HCT116 (cell line): ENCODE measurements around the gene DIPK1A. TPM values are rescaled to one million over a fixed set of nuclear protein-coding genes. Genes with fewer than 3 reads are reported as not detected.

Source experiments
- ATAC-seq: fragments of 200-7000 bp; cut with Tn5 transposase; 2 replicates; pipeline ENCODE4 v1.9.1; 2020; ENCODE audit warnings: mild to moderate bottlenecking, moderate library complexity
- BruUV-seq: library from RNA; stranded (reverse); fragments of 400-500 nt; replicated peaks from 2 replicates; lab custom pipeline; 2021; lab: Mats Ljungman, UMichigan
- CTCF ChIA-PET: fragments of 300-600 bp; sonication (Branson Sonifier 250); formaldehyde crosslinking; loops from one replicate; lab custom pipeline; 2021; ENCODE audit warnings: antibody characterized with exemption; lab: Charles Lee
- POLR2A ChIA-PET: fragments of 300-600, 350-600 bp; sonication (Branson Sonifier 250); formaldehyde crosslinking; loops from one replicate; lab custom pipeline; 2021; ENCODE audit warnings: antibody characterized with exemption; lab: Charles Lee
- RAD21 ChIA-PET, 2 experiments: fragments of 300-600 bp; sonication (Branson Sonifier 250); formaldehyde crosslinking; loops; one replicate each; lab custom pipeline; 2023; ENCODE audit warnings: low total read pairs in 2 of 2; ENCODE audit not compliant: uncharacterized antibody in 2 of 2, unreplicated experiment in 2 of 2, low non-redundant PET in 1 of 2; lab: Charles Lee
- DNase-seq: peaks from one replicate; pipeline ENCODE4 v3.0.0-alpha.2; 2010; ENCODE audit warnings: low read depth, low spot score
- H2AFZ ChIP-seq: fragments of 200-600 bp; shearing (Covaris generic), sonication (generic); 2 replicates; pipeline ENCODE4 v1.6.1; 2017; ENCODE audit warnings: low read depth, mixed run types, mixed read lengths, antibody characterized with exemption, low read length; ENCODE audit not compliant: poor library complexity, severe bottlenecking
- H3K27ac ChIP-seq: 2 replicates; pipeline ENCODE4 v1.5.1; 2012; ENCODE audit warnings: low read depth, low read length
- H3K27me3 ChIP-seq: fragments of 200-600 bp; sonication (generic); 2 replicates; pipeline ENCODE4 v1.6.1; 2016; ENCODE audit warnings: mixed run types, low read length, mixed read lengths; ENCODE audit not compliant: insufficient read depth
- H3K36me3 ChIP-seq, 2 experiments: fragments of 200-500 bp in 1 of 2; fragments of 200-600 bp in 1 of 2; sonication (Bioruptor generic) in 1 of 2; sonication (generic) in 1 of 2; 2 replicates each; pipeline versions ENCODE4 v1.5.1 to v1.6.1; 2014 to 2016; ENCODE audit warnings: low read length in 2 of 2, inconsistent platforms in 1 of 2, mixed read lengths in 1 of 2, mixed run types in 1 of 2; ENCODE audit not compliant: insufficient read depth in 2 of 2, control insufficient read depth in 1 of 2
- H3K4me1 ChIP-seq, 2 experiments: fragments of 200-600 bp in 1 of 2; sonication (generic) in 1 of 2; 2 replicates each; pipeline versions ENCODE4 v1.5.1 to v1.6.1; 2012 to 2017; ENCODE audit warnings: low read length in 2 of 2, inconsistent platforms in 1 of 2, mild to moderate bottlenecking in 1 of 2, mixed read lengths in 1 of 2, mixed run types in 1 of 2, moderate library complexity in 1 of 2; ENCODE audit not compliant: insufficient read depth in 2 of 2, control insufficient read depth in 1 of 2
- H3K4me2 ChIP-seq: fragments of 200-600 bp; sonication (generic); 2 replicates; pipeline ENCODE4 v1.6.1; 2017; ENCODE audit warnings: mixed run types, low read length, mixed read lengths
- H3K4me3 ChIP-seq, 2 experiments: fragments of 200-600 bp in 1 of 2; sonication (generic) in 1 of 2; replicated peaks in 1 of 2; 2 replicates each; pipeline ENCODE4 v1.5.1; 2011 to 2016; ENCODE audit warnings: low read length in 2 of 2, control low read depth in 1 of 2, low read depth in 1 of 2, mild to moderate bottlenecking in 1 of 2, mixed read lengths in 1 of 2, mixed run types in 1 of 2
- H3K79me2 ChIP-seq: fragments of 200-600 bp; sonication (generic); 2 replicates; pipeline ENCODE4 v1.6.1; 2017; ENCODE audit warnings: mild to moderate bottlenecking, mixed run types, low read length, moderate library complexity, mixed read lengths; ENCODE audit not compliant: insufficient read depth
- H3K9ac ChIP-seq: fragments of 200-600 bp; sonication (generic); 2 replicates; pipeline ENCODE4 v1.6.1; 2016; ENCODE audit warnings: low read length, mixed read lengths
- H3K9me2 ChIP-seq: fragments of 200-600 bp; sonication (generic), shearing (Covaris generic); 2 replicates; pipeline ENCODE4 v1.6.1; 2017; ENCODE audit warnings: mixed run types, mild to moderate bottlenecking, moderate library complexity; ENCODE audit not compliant: insufficient read depth
- H3K9me3 ChIP-seq, 2 experiments: fragments of 200-500 bp in 1 of 2; fragments of 200-600 bp in 1 of 2; sonication (Bioruptor generic) in 1 of 2; sonication (generic) in 1 of 2; 2 replicates each; pipeline ENCODE4 v1.6.1; 2014 to 2017; ENCODE audit warnings: low read length in 2 of 2, mixed read lengths in 2 of 2, inconsistent platforms in 1 of 2, low read depth in 1 of 2, mild to moderate bottlenecking in 1 of 2, mixed run types in 1 of 2, moderate library complexity in 1 of 2; ENCODE audit not compliant: control insufficient read depth in 1 of 2, insufficient read depth in 1 of 2
- H4K20me1 ChIP-seq: fragments of 200-600 bp; sonication (generic), shearing (Covaris generic); 2 replicates; pipeline ENCODE4 v1.6.1; 2017; ENCODE audit warnings: mixed run types, mild to moderate bottlenecking, moderate library complexity; ENCODE audit not compliant: insufficient read depth
- ATF3 ChIP-seq: IDR thresholded peaks from 2 replicates; pipeline ENCODE4 v1.6.1; 2012
- EGR1 ChIP-seq: IDR thresholded peaks from 2 replicates; pipeline ENCODE4 v1.6.1; 2012; ENCODE audit warnings: low read depth
- ELF1 ChIP-seq: IDR thresholded peaks from 2 replicates; pipeline ENCODE4 v1.6.1; 2012; ENCODE audit warnings: low read depth, borderline replicate concordance
- EZH2phosphoT487 ChIP-seq: fragments of 200-600 bp; IDR thresholded peaks from 2 replicates; pipeline ENCODE4 v1.6.1; 2018; ENCODE audit warnings: antibody characterized with exemption, borderline replicate concordance
- POLR2A ChIP-seq: IDR thresholded peaks from 2 replicates; pipeline ENCODE4 v1.7.0; 2011; ENCODE audit warnings: borderline replicate concordance; ENCODE audit not compliant: insufficient read depth, insufficient read length; ENCODE audit errors: extremely low read depth
- POLR2AphosphoS5 ChIP-seq: IDR thresholded peaks from 2 replicates; pipeline ENCODE4 v1.6.1; 2011; ENCODE audit warnings: mild to moderate bottlenecking, low read depth, low read length, moderate library complexity
- SIN3A ChIP-seq: IDR thresholded peaks from 2 replicates; pipeline ENCODE4 v1.6.1; 2012; ENCODE audit warnings: low read depth
- SP1 ChIP-seq: IDR thresholded peaks from 2 replicates; pipeline ENCODE4 v1.6.1; 2012; ENCODE audit warnings: low read depth
- SRF ChIP-seq: IDR thresholded peaks from 2 replicates; pipeline ENCODE4 v1.6.1; 2012; ENCODE audit warnings: low read depth
- YY1 ChIP-seq: IDR thresholded peaks from 2 replicates; pipeline ENCODE4 v1.6.1; 2011; ENCODE audit warnings: low read length, low read depth, moderate library complexity, mild to moderate bottlenecking; ENCODE audit not compliant: insufficient replicate concordance; ENCODE audit errors: extremely low read depth
- ZFX ChIP-seq: fragments of 450-650 bp; IDR thresholded peaks from 2 replicates; pipeline ENCODE4 v1.6.1; 2017
- intact Hi-C: fragments of 100-400 bp; cut with micrococcal nuclease; formaldehyde crosslinking; loops from 2 replicates; pipeline ENCODE4 v1.10.0; 2022
- total RNA-seq: library from RNA; stranded (reverse); gene quantifications from one replicate; pipeline ENCODE4 v1.2.1, GENCODE V29; 2021; ENCODE audit not compliant: unreplicated experiment

The DIPK1A gene
- total RNA-seq, 1 experiment from 2014 or later, result 4.3 TPM

DNA sequence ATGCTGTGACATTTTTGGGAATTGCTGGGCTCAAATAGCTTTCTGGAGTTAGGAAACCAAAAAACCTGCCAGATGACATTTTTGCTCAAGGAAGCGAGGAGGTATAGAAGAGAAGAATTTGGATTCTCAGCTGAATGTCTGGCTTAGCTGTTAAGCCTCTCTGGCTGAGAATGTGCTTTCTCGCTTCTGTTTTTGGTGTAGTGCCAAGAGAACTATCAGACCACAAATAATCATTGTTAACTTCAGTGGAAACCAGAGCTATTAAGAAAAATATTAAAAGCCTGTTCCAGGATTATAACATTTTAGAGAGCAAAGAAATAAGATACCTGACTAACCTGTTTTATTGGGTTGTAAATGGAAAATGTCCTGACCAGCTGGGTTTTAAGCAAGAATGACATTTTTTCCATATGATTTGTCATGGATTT lies 39.5 kb upstream of the DIPK1A start (continued):
- TF ChIP-seq ATF3 (no peak), POLR2AphosphoS5 (no peak), SP1 (no peak), SRF (no peak), YY1 (no peak), ELF1 (no peak), SIN3A (no peak), EZH2phosphoT487 (no peak), EGR1 (no peak)

GRCh38 chr1:93000291-93000690 lies 39.0 kb upstream of the DIPK1A start:
- H3K27me3 ChIP-seq, result 0 out of 2 replicates have a peak, but pooled peaks cover 4% of the 10 kb centered on the region
- H2AFZ ChIP-seq, result no peak overlapping the region
- ChIA-PET POLR2A (no interaction called here), RAD21 (no interaction called here), CTCF (interaction anchor here (1.2 to 2.1 kb wide), 2 partner anchors 10 to 141 kb away, joined by 3 to 13 read pairs; no protein-coding TSS in a partner anchor)
- H3K4me2 ChIP-seq, result no peak overlapping the region
- no peak for ATAC-seq
- H3K4me3 ChIP-seq, result no peak overlapping the region
- H3K36me3 ChIP-seq, result no peaks in the 10 kb centered on the region
- no peak overlapping the region for H3K27ac ChIP-seq
- no peaks in the 10 kb centered on the region for H3K79me2 ChIP-seq
- peaks cover 4 to 11% of the 10 kb centered on the region in 2 experiments; a peak in 3 of 4 replicates for H3K4me1 ChIP-seq
- no peak for TF ChIP-seq ELF1
- TF ChIP-seq EGR1, result no peak
- no peak for TF ChIP-seq ZFX
- no peak for TF ChIP-seq POLR2A
- no peaks in the 10 kb centered on the region for H3K9me3 ChIP-seq
- DNase-seq, result no peak
- no peak overlapping the region for H3K9ac ChIP-seq
- no peaks in the 10 kb centered on the region for H3K9me2 ChIP-seq
- no peaks in the 10 kb centered on the region for H4K20me1 ChIP-seq
- BruUV-seq, result no TSS peak
- intact Hi-C loops, result no loop called here
